BE2C (cell line): ENCODE data around the gene GPR37L1.
"Not testable (repeated sequence)": the region's sequence is repeated elsewhere in the genome, so short reads cannot be mapped to it uniquely, and the experiment has no call there.

ENCODE experiments used
- DNase-seq: peaks from one replicate; pipeline ENCODE4 v3.0.0-alpha.2; 2020
- H3K27me3 ChIP-seq: fragments of 250-450 bp; sonication (Bioruptor Pico); 2 replicates; pipeline ENCODE4 v1.5.1; 2020; ENCODE audit warnings: mild to moderate bottlenecking
- H3K36me3 ChIP-seq: fragments of 250-450 bp; sonication (Bioruptor Pico); 2 replicates; pipeline ENCODE4 v1.5.1; 2020; ENCODE audit warnings: mild to moderate bottlenecking
- H3K4me1 ChIP-seq: fragments of 250-450 bp; sonication (Bioruptor Pico); 2 replicates; pipeline ENCODE4 v1.5.1; 2020
- H3K4me3 ChIP-seq: 2 replicates; pipeline ENCODE4 v1.5.1; 2011; ENCODE audit warnings: low read depth, low read length
- H3K9me3 ChIP-seq: fragments of 250-450 bp; sonication (Bioruptor Pico); 2 replicates; pipeline ENCODE4 v1.5.1; 2020
- CTCF ChIP-seq: IDR thresholded peaks from 2 replicates; pipeline ENCODE4 v1.5.1; 2012; ENCODE audit warnings: mild to moderate bottlenecking, low read depth, low read length

GPR37L1 gene

DNA sequence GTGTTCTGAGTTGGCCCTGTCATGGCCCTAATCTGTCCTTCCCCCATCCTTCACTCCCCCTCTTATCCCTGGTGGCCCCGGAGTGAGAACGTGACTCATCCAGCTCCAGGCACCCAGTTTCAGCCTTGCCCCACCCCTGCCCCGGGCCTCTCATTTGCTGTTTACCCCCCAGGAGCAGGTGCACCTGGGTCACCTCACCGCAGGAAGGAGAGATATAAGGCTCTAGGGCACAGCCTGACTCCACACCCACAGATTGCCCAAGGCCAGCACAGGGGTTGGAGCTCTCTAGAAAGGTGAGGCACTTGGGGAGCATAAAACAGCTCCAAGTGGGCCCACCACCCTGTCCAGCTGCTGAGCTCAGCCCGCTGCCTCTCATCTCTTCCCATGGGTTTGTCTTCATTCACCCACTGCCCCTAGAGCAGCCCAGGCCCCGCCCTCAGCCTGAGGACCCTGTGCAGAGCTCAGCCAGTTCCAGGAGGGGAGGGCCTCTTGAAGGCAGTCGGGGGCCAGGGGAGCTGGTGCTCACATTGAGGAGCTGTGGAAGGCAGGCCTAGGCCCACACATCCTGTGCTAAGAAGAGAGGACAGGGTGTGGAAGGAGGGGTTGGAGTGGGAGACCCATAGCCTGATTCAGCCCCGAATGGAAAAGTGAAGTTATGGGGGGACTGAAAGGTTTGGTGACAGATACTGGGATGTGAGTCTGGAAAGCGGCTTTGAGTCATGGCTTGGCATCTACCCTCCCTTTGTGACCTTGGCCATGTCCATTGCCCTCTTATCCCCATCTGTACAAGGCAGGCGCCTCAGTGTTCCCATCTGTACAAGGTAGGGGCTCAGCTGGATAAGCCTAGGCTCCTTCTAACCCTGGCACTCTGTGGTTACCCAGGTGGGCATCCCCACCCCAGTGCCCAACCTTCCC lies 16.1 kb upstream of the GPR37L1 start:
- Histone ChIP-seq H3K4me1 (peaks cover 18% of the 10 kb centered on the region), H3K36me3 (no peaks in the 10 kb centered on the region), H3K27me3 (no peaks in the 10 kb centered on the region), H3K9me3 (no peaks in the 10 kb centered on the region), H3K4me3 (no peak overlapping the region)
- no peak for TF ChIP-seq CTCF
- DNase-seq: no peak

DNA sequence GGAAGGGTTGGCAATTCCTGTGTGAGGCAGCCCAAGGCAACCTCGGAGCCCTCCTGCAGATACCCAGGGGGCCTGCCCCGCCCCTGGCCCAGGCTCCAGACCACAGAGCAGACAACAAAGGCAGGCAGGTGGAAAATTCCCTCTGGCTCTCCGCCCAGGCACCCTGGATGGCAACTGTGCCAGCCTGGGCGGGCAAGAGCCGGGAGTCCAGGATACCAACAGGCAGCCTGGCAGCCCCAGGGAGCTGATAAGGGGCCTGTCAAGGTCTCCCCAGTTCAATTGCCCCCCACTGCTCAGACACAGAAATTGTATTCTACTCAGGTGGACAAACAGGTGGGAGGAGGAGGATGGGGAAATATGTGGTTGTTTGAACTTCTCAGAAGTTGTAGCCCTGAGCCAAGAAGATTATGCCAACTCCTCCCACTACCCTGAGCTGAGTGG lies 15.4 kb upstream of the GPR37L1 start:
- Histone ChIP-seq H3K4me1 (peaks cover 18% of the 10 kb centered on the region), H3K4me3 (no peak overlapping the region), H3K36me3 (no peaks in the 10 kb centered on the region), H3K9me3 (no peaks in the 10 kb centered on the region), H3K27me3 (no peaks in the 10 kb centered on the region)
- TF ChIP-seq CTCF: no peak
- no peak for DNase-seq

GRCh38 chr1:202107801-202108731 lies 14.7 kb upstream of the GPR37L1 start:
- Histone ChIP-seq H3K4me3 (no peak overlapping the region), H3K4me1 (peaks cover 18% of the 10 kb centered on the region), H3K27me3 (no peaks in the 10 kb centered on the region), H3K9me3 (no peaks in the 10 kb centered on the region), H3K36me3 (no peaks in the 10 kb centered on the region)
- peak; percentile 27 for DNase-seq
- no peak for TF ChIP-seq CTCF

GRCh38 chr1:202110977-202111376 lies 11.7 kb upstream of the GPR37L1 start:
- Histone ChIP-seq H3K27me3 (no peaks in the 10 kb centered on the region), H3K4me3 (no peak overlapping the region), H3K9me3 (no peaks in the 10 kb centered on the region), H3K4me1 (peaks cover 12% of the 10 kb centered on the region), H3K36me3 (no peaks in the 10 kb centered on the region)
- no peak for TF ChIP-seq CTCF
- DNase-seq: no peak

- peaks cover 11% of the 10 kb centered on the region for H3K4me1 ChIP-seq
- not testable (repeated sequence) for H3K27me3 ChIP-seq, H3K9me3 ChIP-seq, H3K4me3 ChIP-seq, H3K36me3 ChIP-seq, DNase-seq
Measured at GRCh38 chr1:202111589-202111988, 11.1 kb upstream of the GPR37L1 start.

DNA sequence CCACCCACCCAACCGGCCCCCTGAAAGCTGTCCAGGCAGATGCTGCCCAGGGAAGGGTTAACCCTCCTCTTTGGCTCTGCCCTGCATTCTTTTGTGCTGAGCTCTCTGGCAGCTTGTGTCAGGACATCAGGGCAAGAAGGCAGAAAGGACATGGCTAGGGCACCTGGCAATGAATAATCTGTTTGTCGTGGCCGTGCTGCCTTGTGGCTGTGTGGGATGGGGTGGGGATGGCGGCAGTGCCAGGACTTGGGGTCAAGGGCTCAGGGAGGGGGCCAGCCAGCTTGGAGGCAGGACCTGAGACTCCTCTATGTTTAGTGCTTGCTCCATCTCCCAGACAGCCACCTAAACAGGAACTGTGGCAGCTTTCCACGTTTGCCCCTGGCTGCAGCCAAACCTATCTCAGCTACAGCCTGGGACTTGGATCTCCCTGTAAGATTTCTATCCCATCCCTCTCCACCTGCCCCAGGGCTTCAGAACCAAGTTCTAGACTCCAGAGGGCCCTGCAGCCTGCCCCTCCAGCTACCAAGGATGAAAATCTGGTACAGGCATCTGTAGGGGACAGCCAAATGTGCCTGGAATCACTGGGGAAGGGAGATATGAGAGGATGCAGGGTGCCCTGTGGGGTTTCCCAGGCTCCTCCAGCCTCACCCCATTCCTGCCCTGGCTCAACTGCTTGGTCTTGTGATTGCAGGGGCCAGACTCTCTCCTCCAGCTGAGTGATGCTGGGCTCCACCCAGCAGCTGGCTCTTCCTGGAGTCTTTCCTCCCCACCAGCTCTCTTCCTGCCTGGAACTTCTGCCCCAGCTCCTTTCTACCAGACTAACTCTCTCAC lies 9.6 kb upstream of the GPR37L1 start:
- Histone ChIP-seq H3K27me3 (no peaks in the 10 kb centered on the region), H3K4me1 (peaks cover 2% of the 10 kb centered on the region), H3K36me3 (no peaks in the 10 kb centered on the region), H3K4me3 (no peak overlapping the region), H3K9me3 (no peaks in the 10 kb centered on the region)
- no peak for DNase-seq
- no peak for TF ChIP-seq CTCF
